Testis (tissue), 2 donors: ENCODE measurements around the gene SFXN4.

Experiments used
- CTCF ChIP-seq, 3 experiments: fragments of 450-650 bp in 2 of 3; fragments of 200-600 bp in 1 of 3; sonication (generic) in 1 of 3; IDR thresholded peaks; one replicate each; pipeline ENCODE4 v1.5.1; 2016 to 2019; ENCODE audit warnings: antibody characterized with exemption in 3 of 3, mild to moderate bottlenecking in 2 of 3, moderate library complexity in 1 of 3
- POLR2A ChIP-seq: fragments of 450-650 bp; IDR thresholded peaks from one replicate; pipeline ENCODE4 v1.6.1; 2017; ENCODE audit warnings: antibody characterized with exemption, mild to moderate bottlenecking, moderate library complexity

GRCh38 chr10:119131512-119132240, 33.8 kb downstream of the SFXN4 start:
- TF ChIP-seq CTCF (IDR thresholded peaks at IDR 0.05) (no peak), POLR2A (no peak)
